DOHH2 (cell line): ENCODE measurements around the gene DNER.

Experiments
- CTCF ChIP-seq: fragments of 200-600 bp; sonication (generic); IDR thresholded peaks from one replicate; pipeline ENCODE4 v1.5.1; 2014; ENCODE audit warnings: antibody characterized with exemption, mild to moderate bottlenecking, low read depth, low read length; ENCODE audit not compliant: poor library complexity, severe bottlenecking
- EZH2phosphoT487 ChIP-seq: fragments of 200-600 bp; sonication (generic); IDR thresholded peaks from 2 replicates; pipeline ENCODE4 v1.6.1; 2017; ENCODE audit warnings: borderline replicate concordance, mild to moderate bottlenecking, antibody characterized with exemption, low read length, moderate library complexity, mixed read lengths

- TF ChIP-seq CTCF = no peak
- no peak for TF ChIP-seq EZH2phosphoT487
Observed at GRCh38 chr2:229563388-229563787, 151.0 kb downstream of the DNER start.
